Measurements from ENCODE around the gene MKRN1. TPM values are rescaled to one million over a fixed set of nuclear protein-coding genes. Genes with fewer than 3 reads are reported as not detected.

MKRN1 gene
- total RNA-seq, 1 donor from 2014 or later = 121 TPM

DNA sequence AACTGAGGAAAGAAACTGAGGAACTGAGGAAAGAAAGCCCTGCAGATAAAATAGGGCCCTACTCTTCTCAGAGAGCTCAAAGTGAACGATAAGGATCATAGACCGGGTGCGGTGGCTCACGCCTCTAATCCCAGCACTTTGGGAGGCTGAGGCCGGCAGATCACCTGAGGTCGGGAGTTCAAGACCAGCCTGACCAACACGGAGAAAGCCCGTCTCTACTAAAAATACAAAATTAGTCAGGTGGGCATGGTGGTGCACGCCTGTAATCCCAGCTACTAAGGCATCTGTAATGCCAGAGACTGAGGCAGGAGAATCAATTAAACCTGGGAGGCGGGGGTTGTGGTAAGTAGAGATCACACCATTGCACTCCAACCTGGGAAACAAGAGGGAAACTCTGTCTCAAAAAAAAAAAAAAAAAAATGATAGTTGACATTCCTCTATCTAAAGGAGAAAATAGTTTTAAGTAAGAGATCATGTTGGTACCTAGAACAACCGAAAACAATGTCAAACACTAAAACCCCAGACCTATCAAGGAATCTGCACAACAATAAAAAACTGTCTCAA lies 2.5 kb downstream of the MKRN1 start:
- Mint-ChIP-seq H3K4me3 (peak overlapping the region; percentile 99), H3K4me1 (peaks cover 18% of the 10 kb centered on the region), H3K9me3 (no peaks in the 10 kb centered on the region), H3K27me3 (ENCODE audit: insufficient read depth, low read depth) (peaks cover 5% of the 10 kb centered on the region), H3K27ac (no peak overlapping the region), H3K36me3 (peaks cover 5% of the 10 kb centered on the region)
- peaks cover 32% of the 10 kb centered on the region for H3F3A ChIP-seq (ENCODE audit: low read depth)
- H3K27me3 ChIP-seq = no peaks in the 10 kb centered on the region
- no peak for DNase-seq (ENCODE audit: low spot score)
- H3K4me2 ChIP-seq = peak overlapping the region; percentile 85
- H3K79me2 ChIP-seq (ENCODE audit: low read depth) = peaks cover 71% of the 10 kb centered on the region
- peaks cover 10% of the 10 kb centered on the region for H3K4me1 ChIP-seq
- H4K20me1 ChIP-seq (ENCODE audit: low read depth) = peaks cover 61% of the 10 kb centered on the region
- no peaks in the 10 kb centered on the region for H3K9me3 ChIP-seq (ENCODE audit: low read depth)
- no peak overlapping the region for H2AFZ ChIP-seq (replicated peaks)
- H3K9ac ChIP-seq = no peak overlapping the region
- TF ChIP-seq EZH2 (IDR thresholded peaks at IDR 0.05) (no peak), CTCF (IDR thresholded peaks at IDR 0.05) (no peak), EZH2phosphoT487 (IDR thresholded peaks at IDR 0.05) (no peak)
- no peaks in the 10 kb centered on the region for H3K36me3 ChIP-seq
- no peak overlapping the region for H3K27ac ChIP-seq
- H3K4me3 ChIP-seq = peak overlapping the region; percentile 85

DNA sequence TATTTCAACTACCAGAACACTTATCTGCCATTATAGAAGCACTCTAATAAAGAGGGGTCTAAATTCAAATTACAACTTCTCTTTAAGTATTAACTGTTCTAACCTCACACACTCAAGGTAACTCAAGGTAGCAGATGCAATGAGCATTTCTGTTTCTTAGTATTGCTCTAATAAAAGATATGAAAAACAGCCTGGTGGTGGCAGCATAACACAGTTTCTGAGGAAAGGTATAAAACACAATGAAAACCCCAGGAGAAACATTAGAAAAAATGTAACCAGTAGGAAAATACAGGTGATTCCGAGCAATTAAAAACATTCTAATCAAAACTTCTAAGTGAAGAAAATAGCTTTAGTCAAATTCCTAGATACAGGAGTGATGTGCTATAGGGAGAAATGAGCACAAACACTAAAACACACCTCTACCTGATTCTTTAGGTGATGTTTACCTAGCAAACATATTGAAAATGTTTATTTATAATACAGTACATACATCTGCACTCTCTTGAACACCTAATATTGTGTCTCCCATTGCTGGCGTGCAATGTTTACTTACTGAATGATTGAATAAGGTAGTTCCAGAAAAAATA lies 3.5 kb downstream of the MKRN1 start:
- H3K4me1 Mint-ChIP-seq = peaks cover 18% of the 10 kb centered on the region
- H3K27ac ChIP-seq = no peak overlapping the region
- H3K4me3 Mint-ChIP-seq = no peak overlapping the region
- H3K27me3 Mint-ChIP-seq (ENCODE audit: insufficient read depth, low read depth) = no peaks in the 10 kb centered on the region
- peak; percentile 58 for DNase-seq (ENCODE audit: low spot score)
- peaks cover 69% of the 10 kb centered on the region for H4K20me1 ChIP-seq (ENCODE audit: low read depth)
- H3K4me2 ChIP-seq = peak overlapping the region; percentile 20
- H3K4me1 ChIP-seq = peaks cover 10% of the 10 kb centered on the region
- no peak overlapping the region for H3K9ac ChIP-seq
- H3K36me3 ChIP-seq = no peaks in the 10 kb centered on the region
- H2AFZ ChIP-seq (replicated peaks) = no peak overlapping the region
- H3K9me3 ChIP-seq (ENCODE audit: low read depth) = no peaks in the 10 kb centered on the region
- no peak overlapping the region for H3K27ac Mint-ChIP-seq
- H3K79me2 ChIP-seq (ENCODE audit: low read depth) = peaks cover 81% of the 10 kb centered on the region
- no peak overlapping the region for H3K4me3 ChIP-seq
- H3K36me3 Mint-ChIP-seq = peaks cover 10% of the 10 kb centered on the region
- H3K9me3 Mint-ChIP-seq = no peaks in the 10 kb centered on the region
- TF ChIP-seq CTCF (IDR thresholded peaks at IDR 0.05) (peak; percentile 62), EZH2phosphoT487 (IDR thresholded peaks at IDR 0.05) (no peak)
- H3F3A ChIP-seq (ENCODE audit: low read depth) = peaks cover 27% of the 10 kb centered on the region
- H3K27me3 ChIP-seq = no peaks in the 10 kb centered on the region

- H3K27ac Mint-ChIP-seq = no peak overlapping the region
- peaks cover 18% of the 10 kb centered on the region for H3K4me1 ChIP-seq
- H3K36me3 Mint-ChIP-seq = peaks cover 35% of the 10 kb centered on the region
- H3K9me3 ChIP-seq (ENCODE audit: low read depth) = no peaks in the 10 kb centered on the region
- peaks cover 2% of the 10 kb centered on the region for H3K27me3 Mint-ChIP-seq (ENCODE audit: insufficient read depth, low read depth)
- H4K20me1 ChIP-seq (ENCODE audit: low read depth) = peaks cover 15% of the 10 kb centered on the region
- H3K4me1 Mint-ChIP-seq = peaks cover 26% of the 10 kb centered on the region
- no peaks in the 10 kb centered on the region for H3K9me3 Mint-ChIP-seq
- no peak overlapping the region for H2AFZ ChIP-seq (replicated peaks)
- no peak overlapping the region for H3K27ac ChIP-seq
- no peak overlapping the region for H3K4me3 ChIP-seq
- no peaks in the 10 kb centered on the region for H3K27me3 ChIP-seq
- peaks cover 70% of the 10 kb centered on the region for H3K79me2 ChIP-seq (ENCODE audit: low read depth)
- H3F3A ChIP-seq (ENCODE audit: low read depth) = peaks cover 26% of the 10 kb centered on the region
- TF ChIP-seq CTCF (IDR thresholded peaks at IDR 0.05) = no peak
- TF ChIP-seq EZH2 (IDR thresholded peaks at IDR 0.05) = no peak
- TF ChIP-seq EZH2phosphoT487 (IDR thresholded peaks at IDR 0.05) = no peak
- H3K36me3 ChIP-seq = peaks cover 7% of the 10 kb centered on the region
- no peak overlapping the region for H3K4me3 Mint-ChIP-seq
- no peak overlapping the region for H3K9ac ChIP-seq
- no peak for DNase-seq (ENCODE audit: low spot score)
- no peak overlapping the region for H3K4me2 ChIP-seq
These were observed 16.2 kb downstream of the MKRN1 start for GRCh38 chr7:140463111-140463510.

Data from neural progenitor cell (in vitro differentiated cells).